Stimulated activated CD8-positive, alpha-beta memory T cell treated with anti-CD3 and anti-CD28 coated beads, Interleukin-15, amount 100 ng/mL, for 1 hour (primary cell): ENCODE data around the gene SORBS1.
"Not testable (repeated sequence)": the region's sequence is repeated elsewhere in the genome, so short reads cannot be mapped to it uniquely, and the experiment has no call there.

Source experiments
- DNase-seq: peaks from one replicate; pipeline ENCODE4 v3.0.0-alpha.2; 2020; ENCODE audit warnings: low read depth

The SORBS1 gene

DNA sequence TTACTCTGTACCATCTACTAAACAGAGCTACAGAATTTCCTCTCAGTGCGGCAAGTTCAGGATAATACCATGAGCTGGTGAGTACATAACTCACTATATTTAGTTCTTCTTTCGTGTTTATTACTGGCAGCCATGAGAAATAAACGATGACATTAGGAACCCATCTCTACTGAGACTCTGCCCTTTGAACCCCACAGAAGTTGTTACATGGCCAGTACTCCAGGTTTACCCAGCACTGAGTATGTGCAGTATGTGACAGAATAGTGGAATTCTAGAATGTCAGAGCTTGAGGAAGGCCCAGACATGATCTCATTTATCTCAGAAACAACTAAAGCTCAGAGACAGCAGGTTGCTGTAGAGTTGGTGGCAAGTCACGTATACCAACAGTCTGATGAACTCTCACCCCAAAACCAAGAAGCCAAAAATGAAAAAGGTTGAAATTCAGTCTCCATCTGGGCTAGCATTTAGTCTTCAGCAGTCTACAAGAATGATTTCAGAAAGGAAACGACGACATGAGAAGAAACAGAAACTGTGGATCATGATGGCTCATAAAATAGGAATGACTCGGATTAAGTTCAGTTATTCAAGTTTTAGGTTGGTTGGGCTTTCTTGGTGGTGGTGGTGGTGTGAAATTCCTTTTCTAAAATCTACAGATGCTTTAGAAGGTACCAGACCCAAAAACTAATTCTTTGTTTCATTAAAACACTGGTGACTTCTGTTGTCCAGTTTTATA, 78.5 kb downstream of the SORBS1 start:
- no peak for DNase-seq

DNA sequence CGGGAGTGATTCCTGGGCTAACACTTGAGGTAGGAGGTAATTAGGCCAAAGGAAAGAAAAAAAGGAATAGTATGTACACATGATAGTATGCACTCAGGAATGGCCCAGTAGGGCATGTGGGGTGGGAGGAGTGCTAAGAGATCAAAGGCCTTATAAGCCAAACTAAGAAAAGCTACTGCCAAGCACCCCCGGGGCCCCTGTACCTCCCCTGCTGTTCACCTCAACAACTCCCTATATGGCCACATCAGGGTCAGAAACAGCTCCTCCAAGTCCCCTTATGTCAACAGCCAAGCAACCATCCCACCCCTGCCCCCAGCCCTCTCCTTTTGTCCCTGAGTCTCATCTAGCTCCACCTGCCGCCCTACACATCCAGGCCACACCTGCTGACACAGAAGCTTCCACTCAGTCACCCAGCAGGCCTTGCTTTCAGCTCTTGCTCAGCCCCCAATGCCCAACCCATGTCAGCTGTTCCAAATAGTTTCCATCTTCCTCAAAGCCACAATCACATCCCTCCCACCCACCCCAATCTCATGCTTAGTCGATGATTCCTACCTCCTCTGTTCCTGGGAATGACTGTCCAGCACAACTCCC, 80.2 kb downstream of the SORBS1 start:
- no peak for DNase-seq

DNA sequence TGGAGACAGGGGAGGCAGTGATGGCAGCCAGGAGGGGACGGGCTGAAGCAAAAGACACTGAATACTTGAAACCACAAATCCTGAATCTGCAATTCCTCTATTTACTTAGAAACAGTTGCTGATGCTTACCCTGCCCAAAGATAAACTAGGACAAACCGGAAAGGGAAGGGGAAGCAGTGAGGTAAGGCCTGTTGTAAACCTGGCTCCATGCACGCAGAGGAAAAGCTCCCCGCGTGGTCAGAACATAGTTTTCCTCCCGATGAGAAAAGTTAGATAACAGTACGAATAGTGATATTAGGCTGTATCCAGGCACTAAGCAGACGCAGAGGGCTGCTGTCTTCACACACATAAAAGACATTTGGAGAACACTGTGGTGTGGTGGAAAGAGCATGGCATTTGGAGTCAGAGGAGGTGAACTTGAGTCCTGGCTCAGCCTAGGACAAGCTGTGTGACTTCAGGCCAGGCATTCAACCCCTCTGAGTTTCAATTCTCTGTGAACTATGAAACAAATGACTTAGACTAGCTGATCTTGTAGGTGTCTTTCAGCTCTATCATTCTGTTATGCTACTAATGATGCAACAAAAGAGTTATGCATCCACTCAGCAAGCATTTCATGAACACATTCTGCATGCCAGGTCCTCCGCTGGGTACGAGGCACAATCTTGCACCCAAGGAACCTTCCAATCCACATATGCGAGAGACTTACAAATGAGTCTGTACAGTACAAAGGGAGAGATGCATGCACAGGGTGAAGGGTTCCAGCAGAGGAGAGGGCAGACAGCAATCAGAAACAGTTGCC, 80.9 kb downstream of the SORBS1 start:
- no peak for DNase-seq

- DNase-seq = no peak
These were observed 82.2 kb downstream of the SORBS1 start for GRCh38 chr10:95478935-95479334.

DNA sequence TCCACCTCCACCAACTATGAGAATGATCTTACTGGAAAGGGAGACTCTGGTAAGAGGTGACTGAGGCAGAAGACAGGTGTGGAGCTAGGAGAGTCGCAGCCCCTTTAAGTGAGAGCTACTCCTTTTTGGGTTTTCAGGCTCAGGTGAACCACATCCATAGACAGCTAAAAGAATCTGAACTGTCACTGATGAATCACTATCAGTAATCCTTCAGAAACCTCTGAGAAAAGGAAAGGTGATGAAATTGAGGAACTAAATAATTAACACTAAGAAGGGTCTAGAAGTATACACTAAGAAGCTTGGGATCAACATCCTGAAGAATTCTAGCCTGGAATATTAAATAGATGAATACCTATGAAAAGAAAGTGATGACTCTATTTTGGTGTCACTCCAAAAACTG, 83.0 kb downstream of the SORBS1 start:
- DNase-seq = no peak

- DNase-seq = no peak
These were observed 84.0 kb downstream of the SORBS1 start for GRCh38 chr10:95477175-95477520.

DNA sequence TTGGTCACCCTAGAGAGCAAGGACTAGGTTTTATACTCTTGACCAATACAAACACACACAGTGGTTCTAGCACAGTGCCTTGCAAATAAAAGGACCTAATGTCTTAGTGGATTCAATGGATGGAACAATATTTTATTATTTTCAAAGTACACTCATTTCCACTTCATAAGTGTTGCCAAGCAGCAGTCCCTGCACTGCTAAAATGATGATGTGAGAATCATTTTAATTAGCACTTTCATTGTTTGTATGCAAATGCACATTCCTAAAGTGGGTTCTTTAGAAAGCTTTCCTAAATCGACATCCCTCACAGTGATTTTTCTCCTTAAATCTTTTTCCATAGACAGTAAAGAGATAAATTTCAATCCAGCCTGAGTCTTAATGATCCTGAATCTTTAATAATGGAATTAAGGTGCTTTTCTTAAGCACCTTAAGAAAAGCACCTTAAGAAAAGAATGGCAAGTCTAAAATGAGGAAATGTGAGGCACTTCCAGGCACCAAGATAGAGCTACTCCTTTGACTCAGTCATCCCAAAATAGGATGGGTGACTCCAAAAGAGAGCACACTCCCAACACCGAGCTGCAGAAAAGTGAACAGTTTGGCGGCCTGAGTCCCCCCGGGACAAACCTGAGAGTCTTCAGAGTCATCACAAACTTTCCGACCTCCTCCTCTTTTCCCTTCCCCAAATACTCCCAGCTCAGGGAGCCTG, 84.5 kb downstream of the SORBS1 start:
- DNase-seq = no peak

GRCh38 chr10:95475827-95476468, 85.2 kb downstream of the SORBS1 start:
- no peak for DNase-seq

DNA sequence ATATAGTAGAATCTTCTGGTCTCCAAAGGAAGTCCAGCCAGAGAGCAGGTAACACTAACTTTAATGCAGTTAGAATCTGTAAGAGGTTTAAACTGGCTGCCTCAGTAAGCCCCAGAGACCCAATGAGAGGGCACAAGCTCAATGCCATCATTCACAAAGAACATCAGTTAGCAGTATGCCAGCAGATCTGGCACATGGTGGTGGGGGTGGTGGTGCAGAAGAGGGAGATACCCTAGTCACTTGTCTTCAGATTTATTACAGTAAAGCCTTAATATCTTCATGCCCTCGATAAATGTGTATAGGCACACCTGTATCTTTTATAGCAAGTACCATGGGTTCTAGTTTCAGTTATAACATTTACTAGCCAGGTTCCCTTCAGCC, 86.2 kb downstream of the SORBS1 start:
- no peak for DNase-seq

GRCh38 chr10:95474228-95475002, 86.8 kb downstream of the SORBS1 start:
- DNase-seq = no peak

DNA sequence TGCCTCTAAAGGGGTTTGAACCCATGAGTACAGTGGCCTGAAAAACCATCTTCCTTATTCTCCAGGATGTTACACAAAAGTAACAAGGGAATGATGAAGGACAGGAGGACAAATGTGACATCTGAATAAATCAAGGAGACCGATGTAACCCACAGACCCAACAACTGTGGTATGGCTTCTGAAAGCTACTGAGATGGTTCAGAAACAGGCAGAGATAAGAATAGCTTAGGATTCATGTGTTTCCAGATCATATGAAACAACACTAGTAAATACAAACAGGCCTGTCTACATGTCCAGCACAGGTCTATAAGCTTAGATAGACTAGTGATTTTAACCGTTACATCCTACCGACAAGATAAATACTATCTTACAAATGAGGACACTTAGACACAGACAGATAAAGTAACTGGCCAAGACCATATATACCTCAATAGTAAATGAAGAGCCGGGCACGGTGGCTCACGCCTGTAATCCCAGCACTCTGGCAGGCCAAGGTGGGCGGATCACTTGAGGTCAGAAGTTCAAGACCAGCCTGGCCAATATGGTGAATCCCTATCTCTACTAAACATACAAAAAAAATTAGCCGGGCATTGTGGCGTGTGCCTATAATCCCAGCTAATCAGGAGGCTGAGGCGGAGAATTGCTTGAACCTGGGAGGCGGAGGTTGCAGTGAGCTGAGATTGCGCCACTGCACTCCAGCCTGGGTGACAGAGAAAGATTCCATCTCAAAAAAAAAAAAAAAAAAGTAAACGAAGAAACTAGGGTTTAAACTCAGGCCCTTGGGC, 88.7 kb downstream of the SORBS1 start:
- no peak for DNase-seq

GRCh38 chr10:95469676-95470075, 91.5 kb downstream of the SORBS1 start:
- no peak for DNase-seq

GRCh38 chr10:95469251-95469650, 91.9 kb downstream of the SORBS1 start:
- DNase-seq = no peak

DNA sequence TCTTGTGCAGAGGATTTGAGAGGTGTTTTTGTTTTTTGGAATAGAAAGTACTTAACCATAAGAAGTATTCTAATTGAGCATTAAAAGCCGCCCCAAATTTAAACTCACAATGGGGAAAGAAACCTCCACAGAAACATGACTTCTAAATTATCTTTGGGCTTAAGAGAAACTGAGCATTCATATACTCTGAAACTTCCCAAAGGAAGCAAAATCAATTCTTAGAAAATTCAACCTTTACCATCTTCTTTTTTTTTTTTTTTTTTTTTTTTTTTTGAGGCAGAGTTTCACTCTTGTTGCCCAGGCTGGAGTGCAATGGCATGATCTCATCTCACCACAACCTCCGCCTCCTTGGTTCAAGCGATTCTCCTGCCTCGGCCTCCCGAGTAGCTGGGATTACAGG, 93.5 kb downstream of the SORBS1 start:
- not testable (repeated sequence) for DNase-seq

DNA sequence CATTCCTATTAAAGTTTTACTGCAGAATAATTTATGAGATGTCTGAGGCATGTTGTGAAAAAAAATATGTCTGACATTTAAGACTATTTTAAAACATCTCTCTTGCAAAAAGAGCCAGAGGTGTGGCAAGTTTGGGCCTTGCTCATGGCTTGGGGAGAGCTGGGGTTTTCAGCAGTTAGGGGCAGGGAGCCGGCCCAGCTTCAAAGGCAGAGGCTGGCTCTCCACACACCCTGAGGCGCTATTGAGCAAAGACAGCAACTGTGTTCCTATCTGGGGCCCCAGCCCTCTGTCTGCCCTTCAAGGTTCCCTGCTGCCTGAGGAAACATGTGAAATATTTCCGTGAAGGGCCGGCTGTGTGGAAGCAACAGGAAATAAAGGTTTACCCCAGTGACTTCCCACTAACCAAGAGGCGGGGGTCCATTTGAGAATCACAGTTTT, 94.0 kb downstream of the SORBS1 start:
- DNase-seq = no peak

GRCh38 chr10:95466436-95466835, 94.7 kb downstream of the SORBS1 start:
- DNase-seq = no peak

DNA sequence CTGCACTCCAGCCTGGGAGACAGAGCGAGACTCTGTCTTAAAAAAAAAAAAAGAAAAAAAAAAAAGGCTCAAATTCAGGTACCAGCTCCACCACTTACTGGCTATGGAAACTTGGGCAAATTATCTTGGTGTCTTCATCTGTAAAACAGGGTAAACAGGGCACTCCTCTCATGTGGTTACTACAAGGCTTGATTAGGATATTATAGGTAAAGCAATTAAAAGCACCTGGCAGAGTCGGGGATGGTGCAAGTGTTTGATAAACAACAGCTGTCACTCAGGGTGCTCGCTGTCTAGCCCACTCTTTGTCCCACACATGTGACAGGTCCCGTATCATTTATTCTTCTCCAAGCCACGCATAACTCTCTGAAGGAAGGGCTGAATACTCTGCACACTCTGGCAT, 96.9 kb downstream of the SORBS1 start:
- DNase-seq = no peak

- no peak for DNase-seq
These were observed 98.2 kb downstream of the SORBS1 start for GRCh38 chr10:95462740-95463667.

- DNase-seq = no peak
These were observed 99.6 kb downstream of the SORBS1 start for GRCh38 chr10:95461611-95462010.
